Cardiac ventricle fibroblast (primary cell): ENCODE measurements around the gene TXNDC9. TPM values are rescaled to one million over a fixed set of nuclear protein-coding genes. Genes with fewer than 3 reads are reported as not detected.

Experiments used
- total RNA-seq: library from RNA; depleted of rRNA; stranded (reverse); fragments of >200 nt; gene quantifications from 2 replicates; pipeline ENCODE4 v1.2.3, GENCODE V29; 2015

TXNDC9 gene, protein sequence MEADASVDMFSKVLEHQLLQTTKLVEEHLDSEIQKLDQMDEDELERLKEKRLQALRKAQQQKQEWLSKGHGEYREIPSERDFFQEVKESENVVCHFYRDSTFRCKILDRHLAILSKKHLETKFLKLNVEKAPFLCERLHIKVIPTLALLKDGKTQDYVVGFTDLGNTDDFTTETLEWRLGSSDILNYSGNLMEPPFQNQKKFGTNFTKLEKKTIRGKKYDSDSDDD
- 30.6 and 36.1 TPM in 2 replicates for total RNA-seq

DNA sequence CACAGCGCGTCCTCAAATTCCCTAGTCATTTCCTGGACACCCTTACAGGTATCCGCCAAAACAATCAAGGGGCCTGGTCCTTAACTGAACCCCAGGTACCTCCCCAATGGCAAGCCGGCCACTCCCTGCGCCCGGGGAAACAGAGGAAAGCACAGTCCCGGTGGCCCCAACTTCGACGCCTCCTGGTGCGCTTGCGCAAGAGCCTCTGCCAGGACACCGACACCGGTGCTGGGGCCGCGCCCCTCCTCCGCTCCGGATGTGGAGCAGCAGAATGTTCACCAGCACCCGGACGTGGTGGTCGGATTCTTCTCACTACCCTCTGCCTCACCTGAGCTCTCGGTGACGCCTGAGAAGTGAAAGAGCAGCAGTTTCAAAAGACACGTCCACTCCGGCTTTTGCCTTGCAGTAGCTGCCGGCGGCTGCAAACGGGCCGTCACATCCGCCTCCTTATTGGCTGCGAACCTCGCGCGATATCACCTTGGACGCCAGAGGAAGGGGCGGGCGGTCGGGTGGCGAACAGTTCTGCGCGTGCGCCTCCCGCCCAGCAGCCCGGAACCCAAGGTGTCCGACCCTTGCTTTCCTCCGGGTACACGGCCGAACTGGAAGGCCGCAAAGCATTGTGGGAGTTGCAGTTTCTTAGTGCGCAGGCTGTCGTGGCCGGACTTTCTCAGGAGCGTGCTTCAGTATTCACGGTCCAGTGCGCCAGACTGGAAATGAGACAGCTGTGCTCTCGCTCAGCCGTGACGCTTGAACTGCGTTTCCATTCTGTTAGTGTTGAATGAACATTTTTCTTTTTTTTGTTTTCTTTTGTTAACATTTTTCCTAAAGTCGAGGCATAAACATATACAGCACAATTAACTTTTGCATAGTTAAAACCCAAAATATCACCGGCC, at the start of gene TXNDC9:
TXNDC9 (minus strand) TSS at position 423 of the 893 bp plus-strand sequence. CDS start 3,123 bp downstream, outside the sequence.

DNA sequence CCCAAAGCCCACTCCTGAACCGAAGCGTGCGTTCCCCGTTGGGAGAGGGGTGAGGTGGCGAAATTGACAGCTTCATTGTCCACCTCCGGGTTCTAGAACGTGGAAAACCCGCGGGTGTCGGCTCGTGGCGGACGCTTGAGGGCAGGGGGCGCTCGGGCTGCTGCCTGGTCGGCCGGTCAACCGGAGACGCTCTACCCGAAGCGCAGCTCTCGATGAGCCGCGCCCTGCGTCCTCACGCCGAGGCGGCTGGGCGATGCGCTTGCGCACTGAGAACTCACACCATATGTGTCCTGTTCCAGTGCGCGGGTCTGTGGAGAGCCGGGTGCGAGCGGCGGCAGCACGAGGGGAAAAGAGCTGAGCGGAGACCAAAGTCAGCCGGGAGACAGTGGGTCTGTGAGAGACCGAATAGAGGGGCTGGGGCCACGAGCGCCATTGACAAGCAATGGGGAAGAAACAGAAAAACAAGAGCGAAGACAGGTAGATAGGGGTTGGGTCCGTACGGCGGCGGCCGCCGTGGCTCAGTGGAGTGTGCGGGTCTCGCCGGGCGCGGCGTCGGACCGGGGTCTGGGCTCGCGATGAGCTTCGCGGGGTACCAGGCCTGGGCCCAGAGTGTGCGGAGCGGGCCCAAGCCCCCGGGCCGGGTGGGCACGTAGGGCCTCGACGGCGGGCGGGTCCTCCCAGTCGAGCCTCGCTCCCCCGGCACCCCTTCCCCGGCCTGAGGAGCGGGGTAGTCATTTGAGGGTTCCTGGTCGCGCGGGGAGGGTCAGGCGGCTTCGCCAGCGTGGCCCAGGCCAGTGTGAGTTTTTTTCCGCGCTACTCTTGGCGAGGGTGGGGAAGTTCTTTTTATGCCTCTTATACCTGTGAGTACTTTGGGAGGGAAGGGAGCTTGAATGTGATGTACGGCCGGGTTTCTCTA, 1.2 kb upstream of the TXNDC9 start, which contains the start of gene EIF5B:
EIF5B (plus strand) TSS at position 277 of the 916 bp plus-strand sequence; CDS start at position 443, 166 bp downstream.

GRCh38 chr2:99301097-99301496, 35.0 kb downstream of the TXNDC9 start, which contains the start of gene LYG1:
Gene LYG1, minus strand, starts transcription at chr2:99301197. Its CDS starts 5,527 bp downstream, at chr2:99295670.

Other genes starting within 250 kb of the TXNDC9 start
- gene C2orf15, start 194.6 kb downstream of the TXNDC9 start, total RNA-seq = not detected in 2 replicates
- gene TSGA10, start 181.4 kb downstream of the TXNDC9 start, total RNA-seq = 0.49 and 2.1 TPM in 2 replicates
- gene LIPT1, start 181.4 kb downstream of the TXNDC9 start, total RNA-seq = 4.2 and 6.2 TPM in 2 replicates
- 8.5 and 16.3 TPM in 2 replicates for gene MITD1, start 155.3 kb downstream of the TXNDC9 start, total RNA-seq
- 21.5 and 22.1 TPM in 2 replicates for gene MRPL30, start 155.1 kb downstream of the TXNDC9 start, total RNA-seq
- not detected in 2 replicates for gene LYG2, start 80.7 kb downstream of the TXNDC9 start, total RNA-seq
- gene LYG1, start 35.1 kb downstream of the TXNDC9 start, total RNA-seq = not detected in 2 replicates
- gene EIF5B, start 1.1 kb upstream of the TXNDC9 start, total RNA-seq = 17.3 and 32.8 TPM in 2 replicates
- gene REV1, start 153.7 kb upstream of the TXNDC9 start, total RNA-seq = 12.5 and 13.0 TPM in 2 replicates